T-helper 1 cell treated with Interleukin-12 subunit alpha and Interleukin-12 subunit beta and Interleukin-4 antibody, amounts not matched to agents 30 ng/mL and 1 ng/mL, for 36 hours (primary cell): ENCODE results near the gene NTNG1. TPM values are rescaled to one million over a fixed set of nuclear protein-coding genes. Genes with fewer than 3 reads are reported as not detected.

Experiments used
- intact Hi-C: fragments of 100-400 bp; cut with micrococcal nuclease; formaldehyde crosslinking; loops from one replicate; pipeline ENCODE4 v1.15.1; 2024
- total RNA-seq: library from RNA; stranded (reverse); gene quantifications from 2 replicates; pipeline ENCODE4 v1.2.3, GENCODE V29; 2022

Gene NTNG1
- total RNA-seq, 1 donor from 2014 or later = not detected

DNA sequence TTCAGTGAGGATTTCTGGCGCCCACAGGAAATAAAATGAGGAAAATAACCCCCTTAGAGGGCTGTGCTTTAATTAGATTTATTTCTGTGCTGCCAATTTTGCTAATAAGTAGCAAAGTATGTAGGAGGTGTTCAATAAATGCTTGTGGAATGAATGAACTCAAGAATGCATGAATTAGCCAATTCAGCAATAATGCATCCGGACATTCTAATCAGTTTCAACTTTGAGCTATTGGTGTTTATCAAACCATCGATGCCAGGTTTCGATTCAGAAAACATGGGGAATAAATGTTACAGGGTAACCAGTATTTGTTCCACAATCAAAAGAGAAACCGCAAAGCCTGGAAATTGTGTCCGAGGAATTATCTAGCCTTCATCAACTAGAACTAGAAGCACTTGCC is 353.2 kb downstream of the NTNG1 start:
- intact Hi-C loops = no loop called here

DNA sequence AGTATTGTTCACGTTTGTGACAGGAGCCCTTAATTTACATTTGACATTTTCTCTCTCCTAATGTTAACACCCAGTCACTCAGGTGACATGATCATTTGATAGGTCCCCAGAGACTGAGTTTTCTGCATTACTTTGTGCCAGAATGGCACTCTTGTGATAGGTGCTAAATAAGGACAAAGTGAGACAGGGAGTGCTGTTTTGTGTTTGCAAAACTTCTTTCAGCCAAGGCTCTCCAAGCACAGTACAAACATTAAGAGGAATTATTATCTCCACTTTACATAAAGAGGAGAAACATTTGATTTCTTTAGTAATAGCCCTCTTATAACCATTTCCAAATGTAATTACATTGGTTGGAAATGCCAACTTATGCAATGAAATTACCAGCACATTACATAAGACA is 355.2 kb downstream of the NTNG1 start:
- intact Hi-C loops = no loop called here

DNA sequence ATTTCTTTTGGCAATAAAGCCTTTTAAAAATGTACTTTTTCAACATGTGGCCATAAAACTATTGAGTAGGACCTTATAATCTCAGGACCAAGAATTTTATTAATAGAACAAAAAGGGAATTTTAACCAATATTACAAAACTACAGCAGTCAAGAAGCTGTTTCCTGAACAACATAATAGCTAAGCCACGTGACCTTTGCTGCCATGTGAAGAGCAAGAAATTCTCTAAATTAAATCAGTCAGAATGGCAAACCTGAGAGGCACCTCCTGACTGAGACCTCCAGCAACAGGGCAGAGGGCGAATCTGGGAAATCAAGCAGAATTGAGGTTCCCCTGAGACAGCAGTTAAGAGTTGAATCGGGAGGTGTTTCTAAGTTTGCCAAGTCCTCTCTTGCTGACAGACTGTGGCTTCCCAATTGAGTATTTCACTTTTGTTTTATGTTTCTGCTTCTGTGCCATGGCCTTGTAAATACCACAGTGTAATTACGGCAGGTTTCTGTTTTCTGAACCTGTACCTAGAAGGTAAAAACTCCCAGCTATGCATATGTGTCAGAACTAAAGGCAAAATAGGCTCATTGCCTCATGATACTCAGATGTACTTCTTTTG is 358.4 kb downstream of the NTNG1 start:
- intact Hi-C loops = no loop called here

DNA sequence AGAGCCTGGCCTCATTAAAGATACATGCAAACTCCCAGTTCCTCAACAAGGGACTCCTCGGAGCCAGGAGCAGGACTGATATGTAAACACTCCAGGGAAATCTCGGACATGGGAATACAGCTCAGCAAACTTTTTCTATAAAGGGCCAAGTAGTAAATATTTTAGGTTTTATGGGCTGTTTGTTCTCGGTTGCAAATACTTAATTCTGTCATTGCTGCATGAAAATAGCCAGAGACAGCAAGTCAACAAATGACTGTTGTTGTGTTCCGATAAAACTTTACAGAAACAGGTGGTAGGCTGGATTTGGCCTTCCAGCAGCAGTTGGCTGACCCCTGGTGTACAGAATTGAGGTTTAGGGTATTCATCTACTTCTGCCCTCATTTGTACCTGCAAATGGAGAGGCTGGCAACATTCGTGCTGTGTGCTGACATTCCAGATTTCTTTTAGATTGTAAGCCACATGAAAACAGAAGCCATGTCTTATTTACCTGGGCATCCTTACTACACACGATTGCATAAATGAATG is 360.3 kb downstream of the NTNG1 start:
- intact Hi-C loops = no loop called here

DNA sequence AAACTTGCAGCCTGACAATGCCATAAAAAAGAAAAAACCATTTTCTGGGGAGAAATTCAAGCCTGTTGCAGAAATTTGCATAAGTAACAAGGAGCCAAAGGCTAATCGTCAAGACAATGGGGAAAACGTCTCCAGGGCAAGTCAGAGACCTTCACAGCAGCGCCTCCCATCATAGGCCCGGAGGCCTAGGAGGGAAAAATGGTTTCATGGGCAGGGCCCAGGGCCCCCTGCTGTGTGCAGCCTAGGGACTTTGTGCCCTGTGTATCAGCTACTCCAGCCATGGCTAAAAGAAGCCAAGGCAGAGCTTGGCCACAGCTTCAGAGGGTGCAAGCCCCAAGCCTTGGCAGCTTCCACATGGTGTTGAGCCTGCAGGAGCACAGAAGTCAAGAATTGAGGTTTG is 369.5 kb downstream of the NTNG1 start:
- intact Hi-C loops = no loop called here

DNA sequence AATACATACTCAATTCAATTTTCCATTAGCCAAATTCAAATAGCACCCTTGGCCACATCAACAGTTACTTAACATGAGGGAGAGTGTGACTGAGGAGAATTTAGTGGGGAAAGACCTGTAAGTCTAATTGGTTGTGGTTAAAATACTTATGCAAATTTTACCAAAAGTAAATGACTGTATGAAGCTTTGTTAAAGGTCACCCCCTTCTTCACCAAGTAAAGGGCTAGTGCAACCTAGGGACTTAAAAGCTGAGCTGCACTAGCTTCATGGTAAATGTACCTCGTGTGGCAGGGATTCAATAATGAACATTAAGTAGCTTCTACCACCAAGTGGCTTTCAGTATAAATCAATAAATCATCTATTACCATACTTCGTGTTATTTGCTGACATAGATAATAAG is 372.0 kb downstream of the NTNG1 start:
- intact Hi-C loops = no loop called here

DNA sequence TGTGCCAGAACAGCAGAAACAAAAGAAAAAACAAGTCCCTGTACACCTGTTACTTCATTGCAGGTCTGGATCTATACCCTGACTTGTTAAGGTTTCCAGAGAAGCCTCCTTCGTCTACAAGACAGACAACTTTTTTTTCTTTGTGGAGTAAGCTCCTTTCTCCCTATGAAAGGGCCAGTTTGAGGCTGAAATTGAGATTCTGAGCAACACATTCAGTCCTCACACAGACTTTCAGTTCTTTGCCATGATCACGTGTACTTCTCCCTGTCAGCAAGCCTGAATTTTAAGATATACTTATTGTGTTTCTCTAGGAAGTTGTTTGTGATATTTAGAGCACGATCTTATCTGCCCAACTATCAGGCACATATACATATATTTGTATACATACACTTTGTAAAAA is 374.0 kb downstream of the NTNG1 start:
- intact Hi-C loops = no loop called here

DNA sequence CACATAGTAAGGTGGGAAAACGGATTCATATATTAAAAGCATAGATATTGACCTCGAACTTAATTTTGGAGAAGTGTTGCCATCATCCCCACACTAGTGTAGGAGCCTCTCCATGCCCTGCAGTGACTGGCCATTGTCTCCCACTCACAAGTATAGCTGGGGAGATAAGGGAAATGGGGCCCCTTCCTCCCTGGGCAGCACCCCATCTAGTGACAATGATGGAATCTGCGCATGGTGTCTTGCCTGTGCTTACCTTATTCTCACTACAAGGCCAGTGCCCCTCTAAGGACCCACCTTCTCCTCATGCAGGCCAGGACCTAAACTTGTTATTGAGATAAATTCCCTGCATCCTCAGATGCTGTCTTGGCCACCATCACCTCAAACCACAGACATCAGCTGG is 374.9 kb downstream of the NTNG1 start:
- intact Hi-C loops = no loop called here

DNA sequence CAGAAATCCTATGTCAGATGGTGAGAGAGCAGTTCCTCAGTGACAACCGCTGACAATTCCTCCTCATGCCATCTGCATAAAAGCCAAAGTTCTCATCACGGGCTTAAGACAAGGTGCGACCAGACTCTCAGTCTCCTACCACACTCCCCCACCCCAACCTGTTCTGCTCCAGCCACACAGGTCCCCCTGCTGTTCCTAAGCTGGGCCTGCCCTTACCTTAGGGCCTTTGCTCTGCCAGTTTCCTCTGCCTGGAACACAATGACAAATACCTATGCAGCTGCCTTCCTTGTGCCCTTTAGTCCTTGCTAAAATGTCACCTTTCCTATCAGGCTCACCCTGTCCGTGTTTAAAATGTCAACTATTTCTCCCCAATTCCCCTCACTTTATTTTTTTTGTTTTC is 382.2 kb downstream of the NTNG1 start:
- intact Hi-C loops = no loop called here

DNA sequence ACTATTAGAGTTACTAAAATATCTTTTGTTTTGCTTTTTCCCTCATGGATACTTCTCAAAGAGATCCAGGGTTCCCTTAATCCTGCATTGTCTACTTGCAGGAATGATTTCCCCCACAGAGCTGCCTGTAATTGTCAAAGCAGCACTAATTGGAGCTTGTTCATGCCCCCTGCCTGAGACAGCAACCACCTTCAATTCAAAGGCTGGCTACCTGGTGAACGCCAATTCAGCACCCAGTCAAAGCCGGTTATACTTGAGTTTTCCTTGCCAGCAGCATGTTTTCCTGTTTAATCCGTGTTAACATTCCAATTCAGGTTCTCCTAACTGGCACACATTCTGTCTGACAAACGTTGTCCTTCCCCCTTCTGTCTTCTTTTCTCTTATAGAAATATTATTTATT is 382.9 kb downstream of the NTNG1 start:
- intact Hi-C loops = no loop called here

DNA sequence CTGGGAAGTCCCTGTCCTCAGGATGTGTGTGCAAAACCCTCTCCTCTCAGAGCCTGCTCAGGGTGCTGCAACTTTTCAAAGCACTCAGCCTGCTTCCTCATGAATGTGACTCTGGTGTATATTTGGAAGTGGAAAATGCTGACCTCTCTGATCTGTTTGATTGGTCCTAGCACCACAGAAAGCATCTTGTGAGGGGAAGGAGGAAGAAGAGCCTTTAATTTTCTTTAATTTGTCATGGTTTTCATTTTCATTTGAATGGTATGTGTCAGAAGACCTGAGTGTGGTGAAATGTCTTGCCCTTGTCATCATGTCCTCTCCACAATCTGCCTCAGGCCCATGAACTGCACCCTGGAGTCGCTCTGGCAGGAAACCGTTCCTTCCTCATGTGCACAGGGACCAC is 383.5 kb downstream of the NTNG1 start:
- intact Hi-C loops = no loop called here

DNA sequence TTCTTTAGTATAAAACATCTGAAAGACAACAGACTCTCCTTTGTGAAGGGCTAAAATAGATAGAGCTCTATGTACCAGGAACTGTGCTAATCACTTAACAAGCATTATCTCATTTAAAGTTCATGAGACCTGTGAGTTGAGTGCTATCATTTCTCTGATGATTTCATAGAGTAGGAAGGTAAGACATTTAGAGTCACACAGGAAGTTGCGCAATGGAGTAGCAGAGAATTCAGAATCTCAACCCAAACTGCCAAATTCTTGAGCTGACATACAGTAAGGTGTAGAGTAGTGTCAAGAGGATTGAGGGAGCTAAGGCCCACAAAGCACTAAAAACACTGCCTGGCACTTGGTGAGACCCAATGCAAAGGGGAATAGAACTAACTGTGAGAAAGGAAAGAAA is 384.3 kb downstream of the NTNG1 start:
- intact Hi-C loops = no loop called here

DNA sequence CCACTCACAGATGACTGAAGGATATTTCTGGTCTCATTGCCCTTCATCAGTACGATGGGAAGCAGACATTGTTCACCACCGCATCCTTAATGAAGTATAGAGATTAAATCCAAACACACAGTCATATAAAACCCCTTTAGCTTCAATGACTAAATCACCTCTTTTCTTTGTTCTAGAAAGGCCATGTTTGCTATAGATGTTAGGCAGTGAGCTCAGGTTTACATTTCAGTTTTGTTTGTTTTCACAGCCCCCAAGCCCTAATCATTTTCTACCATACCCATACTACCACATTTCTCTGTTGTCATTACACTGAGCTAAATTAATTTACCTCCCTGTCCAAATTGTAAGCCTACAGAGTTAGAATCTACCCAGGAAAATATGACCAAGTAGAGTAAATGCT is 385.1 kb downstream of the NTNG1 start:
- intact Hi-C loops = no loop called here

DNA sequence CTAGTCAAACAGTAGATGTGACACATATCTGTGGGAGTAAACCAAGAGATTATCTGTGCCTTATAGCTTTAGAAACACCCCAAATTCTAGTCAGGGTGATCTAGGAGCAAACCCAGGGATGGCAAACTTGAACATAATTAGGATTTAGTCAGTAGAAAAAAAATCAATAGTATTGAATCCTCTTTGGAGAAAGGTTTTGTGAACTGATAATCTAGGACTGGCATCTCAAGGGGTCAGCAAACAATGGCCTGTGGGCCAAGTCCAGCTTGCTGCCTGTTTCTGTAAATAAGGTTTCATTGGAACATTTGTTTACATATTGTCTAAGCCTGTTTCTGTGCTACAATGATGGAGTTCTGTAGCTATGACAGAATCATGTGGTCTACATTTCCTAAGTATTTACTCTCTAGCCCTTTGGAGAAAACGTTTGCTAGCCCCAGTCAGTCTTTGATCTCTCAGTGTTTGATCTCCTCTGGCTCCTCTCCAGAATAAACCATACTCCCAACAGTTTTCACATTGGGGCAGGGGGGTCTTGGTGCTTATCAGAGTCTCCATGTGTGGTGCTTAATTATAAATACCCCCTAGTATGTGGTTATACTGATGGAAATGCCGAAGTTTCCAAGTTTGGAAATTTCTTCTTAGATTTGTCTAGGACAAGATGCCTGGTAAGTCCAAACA is 385.8 kb downstream of the NTNG1 start:
- intact Hi-C loops = no loop called here

DNA sequence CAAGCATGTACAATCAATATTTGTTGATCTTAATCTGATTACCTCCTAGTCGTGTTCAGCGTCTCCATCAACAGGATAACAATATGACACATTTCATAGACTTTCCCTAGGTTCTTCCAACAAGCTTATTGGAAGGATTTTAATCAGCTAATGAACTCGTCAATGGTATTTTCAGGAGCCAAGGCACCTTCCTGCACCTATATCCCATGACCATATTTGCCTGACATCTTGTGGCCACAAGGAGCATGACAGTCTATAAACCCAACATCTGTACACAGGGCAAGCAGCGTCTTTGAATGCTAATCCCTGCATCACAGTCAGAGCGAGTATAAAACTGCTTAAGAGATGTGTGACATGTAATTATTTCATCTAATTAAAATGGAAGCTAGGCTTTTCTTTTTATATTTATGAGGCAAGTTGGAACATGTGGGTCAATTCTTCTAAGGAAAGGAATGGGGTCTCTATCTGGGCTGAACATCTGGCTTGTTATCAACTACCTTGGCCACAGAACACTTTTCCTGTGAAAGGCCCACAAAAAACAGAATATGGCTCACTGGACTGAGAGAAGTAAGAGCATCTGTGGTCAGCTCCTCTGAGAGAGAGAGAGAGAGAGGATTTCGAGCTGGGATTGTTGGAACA is 388.8 kb downstream of the NTNG1 start:
- intact Hi-C loops = loop anchor here (1.0 to 10.0 kb wide), 3 partner anchors 99 to 332 kb away; no protein-coding TSS in a partner anchor

DNA sequence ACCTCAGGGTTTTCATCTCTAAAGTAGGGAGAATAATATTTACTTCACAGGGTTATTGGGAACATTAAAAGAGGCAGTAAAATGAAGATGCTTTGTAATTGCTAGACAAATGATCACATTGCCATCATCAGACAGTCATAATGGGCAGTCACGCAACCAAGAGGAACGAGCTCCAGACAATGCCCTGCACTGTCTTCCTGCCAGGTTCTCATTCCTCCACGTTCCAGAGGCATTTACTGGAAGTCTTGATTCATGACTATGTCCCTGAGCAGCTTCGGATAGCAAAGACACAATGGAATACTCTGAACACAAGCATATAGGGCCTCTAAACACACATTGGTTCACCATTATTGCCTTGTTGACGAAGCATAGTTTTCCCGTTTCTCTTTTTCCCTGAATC is 389.7 kb downstream of the NTNG1 start:
- intact Hi-C loops = loop anchor here (10.0 kb wide), 1 partner anchor 234 kb away; no protein-coding TSS in a partner anchor

DNA sequence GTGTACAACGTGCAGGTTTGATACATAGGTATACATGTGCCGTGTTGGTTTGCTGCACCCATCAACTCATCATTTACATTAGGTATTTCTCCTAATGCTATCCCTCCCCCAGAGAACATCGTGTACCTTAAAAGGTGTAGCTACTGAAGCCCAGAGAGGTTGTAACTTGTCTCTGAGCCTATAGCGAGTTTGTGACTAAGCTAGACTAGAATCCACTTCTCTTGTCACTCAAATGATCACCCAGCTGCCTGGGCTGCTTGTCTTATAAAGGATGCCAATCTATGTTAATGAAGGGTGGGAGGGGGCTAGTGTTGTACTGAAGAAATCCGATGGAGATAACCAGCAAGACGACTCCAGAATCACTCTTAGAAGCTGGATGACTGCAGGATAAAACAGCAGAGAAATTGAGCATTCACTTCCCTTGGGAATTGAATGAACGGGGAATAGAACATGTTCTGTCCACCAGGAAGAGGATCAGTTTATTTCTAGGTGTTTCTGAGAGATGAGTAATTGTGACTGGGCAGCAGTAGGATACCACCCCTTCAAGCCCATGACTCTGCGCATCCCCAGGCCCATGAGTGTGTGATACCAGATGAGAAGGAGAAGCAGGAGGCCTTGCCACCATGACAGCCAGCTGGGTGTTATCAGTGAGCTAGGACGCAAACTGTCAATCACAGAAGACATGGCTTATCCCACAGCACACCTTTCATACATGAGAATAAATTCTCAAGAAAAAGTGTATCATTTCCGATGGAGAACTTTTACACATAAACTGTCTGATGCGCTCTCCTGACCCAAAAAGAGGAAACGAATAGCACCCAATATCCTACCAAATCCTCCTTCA is 390.4 kb downstream of the NTNG1 start:
- intact Hi-C loops = loop anchor here (10.0 kb wide), 1 partner anchor 234 kb away; no protein-coding TSS in a partner anchor

DNA sequence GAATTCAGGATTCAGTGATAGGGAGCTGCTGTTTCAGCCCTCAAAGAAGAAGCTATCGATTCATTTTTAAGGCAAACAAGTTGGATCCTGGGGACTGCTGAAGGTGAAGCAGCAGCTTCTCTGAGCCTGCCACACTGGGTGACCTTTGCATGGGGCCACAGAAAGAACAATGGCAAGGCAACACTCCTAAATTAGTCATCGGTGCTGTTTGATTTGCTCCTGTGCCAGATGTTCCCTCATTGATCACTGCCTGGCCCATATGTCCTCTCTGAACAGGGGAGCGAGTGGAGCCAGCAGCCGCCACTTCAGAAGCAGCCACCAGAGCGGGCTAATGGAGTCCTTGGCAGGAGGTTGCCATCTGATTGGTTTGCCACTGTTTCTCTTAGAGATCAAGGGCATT is 391.5 kb downstream of the NTNG1 start:
- intact Hi-C loops = loop anchor here (10.0 kb wide), 1 partner anchor 232 kb away; no protein-coding TSS in a partner anchor
